22Rv1 (cell line): ENCODE measurements around the gene ZNF787.

ENCODE experiments used
- CTCF ChIP-seq: fragments of 450-650 bp; IDR thresholded peaks from 2 replicates; pipeline ENCODE4 v1.5.1; 2017; ENCODE audit warnings: mild to moderate bottlenecking
- ZFX ChIP-seq: fragments of 450-650 bp; IDR thresholded peaks from 2 replicates; pipeline ENCODE4 v1.6.1; 2017; ENCODE audit warnings: antibody characterized with exemption, borderline replicate concordance

GRCh38 chr19:56156768-56157167 is 35.7 kb upstream of the ZNF787 start:
- TF ChIP-seq CTCF (no peak), ZFX (no peak)
